ENCODE data around the gene SLC25A21.

GRCh38 chr14:36944307-36945010, 227.9 kb downstream of the SLC25A21 start:
- TF ChIP-seq, protein P1, sequence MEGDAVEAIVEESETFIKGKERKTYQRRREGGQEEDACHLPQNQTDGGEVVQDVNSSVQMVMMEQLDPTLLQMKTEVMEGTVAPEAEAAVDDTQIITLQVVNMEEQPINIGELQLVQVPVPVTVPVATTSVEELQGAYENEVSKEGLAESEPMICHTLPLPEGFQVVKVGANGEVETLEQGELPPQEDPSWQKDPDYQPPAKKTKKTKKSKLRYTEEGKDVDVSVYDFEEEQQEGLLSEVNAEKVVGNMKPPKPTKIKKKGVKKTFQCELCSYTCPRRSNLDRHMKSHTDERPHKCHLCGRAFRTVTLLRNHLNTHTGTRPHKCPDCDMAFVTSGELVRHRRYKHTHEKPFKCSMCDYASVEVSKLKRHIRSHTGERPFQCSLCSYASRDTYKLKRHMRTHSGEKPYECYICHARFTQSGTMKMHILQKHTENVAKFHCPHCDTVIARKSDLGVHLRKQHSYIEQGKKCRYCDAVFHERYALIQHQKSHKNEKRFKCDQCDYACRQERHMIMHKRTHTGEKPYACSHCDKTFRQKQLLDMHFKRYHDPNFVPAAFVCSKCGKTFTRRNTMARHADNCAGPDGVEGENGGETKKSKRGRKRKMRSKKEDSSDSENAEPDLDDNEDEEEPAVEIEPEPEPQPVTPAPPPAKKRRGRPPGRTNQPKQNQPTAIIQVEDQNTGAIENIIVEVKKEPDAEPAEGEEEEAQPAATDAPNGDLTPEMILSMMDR (IDR thresholded peaks at IDR 0.05): no peak
- TF ChIP-seq POLR2A (IDR thresholded peaks at IDR 0.05) (no peak), POLR2AphosphoS5 (IDR thresholded peaks at IDR 0.05) (no peak), EP300 (IDR thresholded peaks at IDR 0.05) (no peak)

Data from suprapubic skin (tissue), 4 donors.